ENCODE results near the gene SOCS7.

The SOCS7 gene

GRCh38 chr17:38325221-38325851 is 26.3 kb upstream of the SOCS7 start:
- H2BK120ac ChIP-seq (ENCODE audit: low read depth, low read length), result no peak overlapping the region
- no peak overlapping the region for H2BK15ac ChIP-seq (ENCODE audit: low read depth, poor library complexity, severe bottlenecking)
- H3K36me3 ChIP-seq (ENCODE audit: control insufficient read depth in 1 of 2, insufficient read depth in 2 of 2, low read depth in 1 of 2, low read length in 2 of 2), result peaks cover 11 to 29% of the 10 kb centered on the region in 2 experiments
- no peak overlapping the region for H2BK12ac ChIP-seq (ENCODE audit: low read length in 2 of 2)
- no peak overlapping the region for H3K9ac ChIP-seq (ENCODE audit: low read length)
- DNase-seq, result no peak
- H3K4me3 ChIP-seq (ENCODE audit: insufficient read depth in 1 of 2, low read depth in 1 of 2, low read length in 2 of 2), result no peak overlapping the region
- peaks cover 28 to 37% of the 10 kb centered on the region in 2 experiments for H3K27me3 ChIP-seq (ENCODE audit: control insufficient read depth in 1 of 2, insufficient read depth in 1 of 2, low read length in 2 of 2)
- no peaks in the 10 kb centered on the region for H3K9me3 ChIP-seq (ENCODE audit: control insufficient read depth, low read length)
- H3K4me2 ChIP-seq (ENCODE audit: low read length, poor library complexity, severe bottlenecking), result no peak overlapping the region
- H3K4me1 ChIP-seq (ENCODE audit: control insufficient read depth, insufficient read depth, low read depth, low read length), result peaks cover 4% of the 10 kb centered on the region
- H3K14ac ChIP-seq (ENCODE audit: low read length in 2 of 2), result no peak overlapping the region
- no peak overlapping the region for H3K4ac ChIP-seq (ENCODE audit: low read depth in 1 of 2, low read length in 2 of 2)
- H2BK5ac ChIP-seq (ENCODE audit: low read depth, low read length, poor library complexity, severe bottlenecking), result no peak overlapping the region
- H3K27ac ChIP-seq (ENCODE audit: low read length, poor library complexity, severe bottlenecking), result no peak overlapping the region
- no peak overlapping the region for H3K18ac ChIP-seq (ENCODE audit: low read depth in 1 of 2, low read length in 2 of 2)
- H4K91ac ChIP-seq (ENCODE audit: low read length), result no peak overlapping the region
- no peaks in the 10 kb centered on the region for H3K79me1 ChIP-seq (replicated peaks; ENCODE audit: low read length, poor library complexity, severe bottlenecking)
- no peak overlapping the region for H4K8ac ChIP-seq (ENCODE audit: low read length)
- H2AFZ ChIP-seq (ENCODE audit: low read depth, low read length), result no peak overlapping the region
- no peak overlapping the region for H3K23ac ChIP-seq (ENCODE audit: low read length in 2 of 2)
- H2AK5ac ChIP-seq (ENCODE audit: low read length, severe bottlenecking), result no peak overlapping the region
- 71% methylated on average over 5 of the region's 5 CpGs for WGBS

- Histone ChIP-seq H3K4me2 (ENCODE audit: low read length, poor library complexity, severe bottlenecking) (no peak overlapping the region), H2AFZ (ENCODE audit: low read depth, low read length) (no peak overlapping the region), H3K36me3 (ENCODE audit: control insufficient read depth in 1 of 2, insufficient read depth in 2 of 2, low read depth in 1 of 2, low read length in 2 of 2) (peaks cover 4 to 18% of the 10 kb centered on the region in 2 experiments), H2BK5ac (ENCODE audit: low read depth, low read length, poor library complexity, severe bottlenecking) (no peak overlapping the region), H2BK12ac (ENCODE audit: low read length in 2 of 2) (no peak overlapping the region), H3K79me1 (replicated peaks; ENCODE audit: low read length, poor library complexity, severe bottlenecking) (no peaks in the 10 kb centered on the region), H3K14ac (ENCODE audit: low read length in 2 of 2) (no peak overlapping the region), H3K4ac (ENCODE audit: low read depth in 1 of 2, low read length in 2 of 2) (no peak overlapping the region), H3K4me1 (ENCODE audit: control insufficient read depth, insufficient read depth, low read depth, low read length) (peaks cover 4% of the 10 kb centered on the region), H3K18ac (ENCODE audit: low read depth in 1 of 2, low read length in 2 of 2) (no peak overlapping the region), H4K8ac (ENCODE audit: low read length) (no peak overlapping the region), H3K27me3 (ENCODE audit: control insufficient read depth in 1 of 2, insufficient read depth in 1 of 2, low read length in 2 of 2) (peaks cover 42 to 46% of the 10 kb centered on the region in 2 experiments), H3K23ac (ENCODE audit: low read length in 2 of 2) (no peak overlapping the region), H2BK15ac (ENCODE audit: low read depth, poor library complexity, severe bottlenecking) (no peak overlapping the region), H3K27ac (ENCODE audit: low read length, poor library complexity, severe bottlenecking) (no peak overlapping the region), H3K9ac (ENCODE audit: low read length) (no peak overlapping the region), H4K91ac (ENCODE audit: low read length) (no peak overlapping the region), H2AK5ac (ENCODE audit: low read length, severe bottlenecking) (no peak overlapping the region), H3K4me3 (ENCODE audit: insufficient read depth in 1 of 2, low read depth in 1 of 2, low read length in 2 of 2) (no peak overlapping the region), H2BK120ac (ENCODE audit: low read depth, low read length) (no peak overlapping the region), H3K9me3 (ENCODE audit: control insufficient read depth, low read length) (no peaks in the 10 kb centered on the region)
- 94% methylated on average over 8 of the region's 8 CpGs for WGBS
- no peak for DNase-seq
Observed at GRCh38 chr17:38326996-38327792, 24.4 kb upstream of the SOCS7 start.

GRCh38 chr17:38327936-38328335 is 23.7 kb upstream of the SOCS7 start:
- 67% methylated on average over 1 of the region's 1 CpG for WGBS
- peaks cover 49 to 53% of the 10 kb centered on the region in 2 experiments for H3K27me3 ChIP-seq (ENCODE audit: control insufficient read depth in 1 of 2, insufficient read depth in 1 of 2, low read length in 2 of 2)

GRCh38 chr17:38328620-38329019 is 23.0 kb upstream of the SOCS7 start:
- Histone ChIP-seq H3K23ac (ENCODE audit: low read length in 2 of 2) (no peak overlapping the region), H3K4me2 (ENCODE audit: low read length, poor library complexity, severe bottlenecking) (no peak overlapping the region), H3K18ac (ENCODE audit: low read depth in 1 of 2, low read length in 2 of 2) (no peak overlapping the region), H4K91ac (ENCODE audit: low read length) (no peak overlapping the region), H3K4ac (ENCODE audit: low read depth in 1 of 2, low read length in 2 of 2) (no peak overlapping the region), H2BK12ac (ENCODE audit: low read length in 2 of 2) (no peak overlapping the region), H2BK120ac (ENCODE audit: low read depth, low read length) (no peak overlapping the region), H3K9me3 (ENCODE audit: control insufficient read depth, low read length) (no peaks in the 10 kb centered on the region), H3K4me3 (ENCODE audit: insufficient read depth in 1 of 2, low read depth in 1 of 2, low read length in 2 of 2) (no peak overlapping the region), H3K27ac (ENCODE audit: low read length, poor library complexity, severe bottlenecking) (no peak overlapping the region), H2AK5ac (ENCODE audit: low read length, severe bottlenecking) (no peak overlapping the region), H3K14ac (ENCODE audit: low read length in 2 of 2) (no peak overlapping the region), H3K79me1 (replicated peaks; ENCODE audit: low read length, poor library complexity, severe bottlenecking) (no peaks in the 10 kb centered on the region), H3K27me3 (ENCODE audit: control insufficient read depth in 1 of 2, insufficient read depth in 1 of 2, low read length in 2 of 2) (peaks cover 56 to 60% of the 10 kb centered on the region in 2 experiments), H2BK5ac (ENCODE audit: low read depth, low read length, poor library complexity, severe bottlenecking) (no peak overlapping the region), H4K8ac (ENCODE audit: low read length) (no peak overlapping the region), H3K36me3 (ENCODE audit: control insufficient read depth in 1 of 2, insufficient read depth in 2 of 2, low read depth in 1 of 2, low read length in 2 of 2) (peaks cover 0 to 7% of the 10 kb centered on the region in 2 experiments), H3K9ac (ENCODE audit: low read length) (no peak overlapping the region), H3K4me1 (ENCODE audit: control insufficient read depth, insufficient read depth, low read depth, low read length) (peaks cover 4% of the 10 kb centered on the region), H2AFZ (ENCODE audit: low read depth, low read length) (no peak overlapping the region), H2BK15ac (ENCODE audit: low read depth, poor library complexity, severe bottlenecking) (no peak overlapping the region)
- WGBS, result 96% methylated on average over 7 of the region's 7 CpGs
- no peak for DNase-seq

More at GRCh38 chr17:38327936-38328335, 23.7 kb upstream of the SOCS7 start:
- no peak for DNase-seq
- Histone ChIP-seq H3K14ac (ENCODE audit: low read length in 2 of 2) (no peak overlapping the region), H2BK15ac (ENCODE audit: low read depth, poor library complexity, severe bottlenecking) (no peak overlapping the region), H2AK5ac (ENCODE audit: low read length, severe bottlenecking) (no peak overlapping the region), H3K79me1 (replicated peaks; ENCODE audit: low read length, poor library complexity, severe bottlenecking) (no peaks in the 10 kb centered on the region), H3K9me3 (ENCODE audit: control insufficient read depth, low read length) (no peaks in the 10 kb centered on the region), H3K23ac (ENCODE audit: low read length in 2 of 2) (no peak overlapping the region), H3K36me3 (ENCODE audit: control insufficient read depth in 1 of 2, insufficient read depth in 2 of 2, low read depth in 1 of 2, low read length in 2 of 2) (peaks cover 0 to 12% of the 10 kb centered on the region in 2 experiments), H2AFZ (ENCODE audit: low read depth, low read length) (no peak overlapping the region), H3K4me1 (ENCODE audit: control insufficient read depth, insufficient read depth, low read depth, low read length) (peaks cover 4% of the 10 kb centered on the region), H4K91ac (ENCODE audit: low read length) (no peak overlapping the region), H3K4me2 (ENCODE audit: low read length, poor library complexity, severe bottlenecking) (no peak overlapping the region), H2BK5ac (ENCODE audit: low read depth, low read length, poor library complexity, severe bottlenecking) (no peak overlapping the region), H2BK120ac (ENCODE audit: low read depth, low read length) (no peak overlapping the region), H3K18ac (ENCODE audit: low read depth in 1 of 2, low read length in 2 of 2) (no peak overlapping the region), H3K4ac (ENCODE audit: low read depth in 1 of 2, low read length in 2 of 2) (no peak overlapping the region), H3K4me3 (ENCODE audit: insufficient read depth in 1 of 2, low read depth in 1 of 2, low read length in 2 of 2) (no peak overlapping the region), H4K8ac (ENCODE audit: low read length) (no peak overlapping the region), H2BK12ac (ENCODE audit: low read length in 2 of 2) (no peak overlapping the region), H3K27ac (ENCODE audit: low read length, poor library complexity, severe bottlenecking) (no peak overlapping the region), H3K9ac (ENCODE audit: low read length) (no peak overlapping the region)
